LNCaP clone FGC (cell line): Measurements from ENCODE around the gene WDTC1.

Experiments
- DNase-seq: peaks from one replicate; pipeline ENCODE4 v3.0.0-alpha.2; 2011; ENCODE audit warnings: low read depth
- H3K4me3 ChIP-seq: 2 replicates; pipeline ENCODE4 v1.5.1; 2011; ENCODE audit warnings: mild to moderate bottlenecking, low read depth, low read length, control low read depth
- CTCF ChIP-seq: IDR thresholded peaks from 2 replicates; pipeline ENCODE4 v1.5.1; 2012; ENCODE audit warnings: mild to moderate bottlenecking; ENCODE audit not compliant: control insufficient read depth, insufficient read depth; ENCODE audit errors: extremely low read depth

Gene WDTC1

DNA sequence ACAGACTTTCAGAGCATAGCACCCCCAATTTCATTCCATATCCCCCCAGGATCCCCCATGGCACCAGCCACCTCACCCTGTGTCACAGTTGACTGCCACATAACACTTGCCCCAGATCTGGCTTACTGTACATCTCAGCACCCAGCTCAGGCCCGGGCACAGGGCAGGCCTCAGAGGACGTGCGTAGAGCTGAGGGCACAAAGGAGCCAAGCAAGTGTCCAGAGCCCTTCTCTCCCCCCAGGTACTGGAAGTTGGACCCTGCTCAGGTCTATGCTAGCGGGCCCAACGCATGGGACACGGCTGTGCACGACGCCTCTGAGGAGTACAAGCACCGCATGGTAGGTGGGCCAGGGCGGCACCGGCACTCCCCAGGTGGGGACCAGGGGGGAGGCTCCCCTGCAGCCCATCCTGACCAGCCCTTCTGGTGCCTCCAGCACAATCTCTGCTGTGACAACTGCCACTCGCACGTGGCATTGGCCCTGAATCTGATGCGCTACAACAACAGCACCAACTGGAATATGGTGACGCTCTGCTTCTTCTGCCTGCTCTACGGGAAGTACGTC is 99.4 kb downstream of the WDTC1 start:
- no peak for TF ChIP-seq CTCF
- no peak overlapping the region for H3K4me3 ChIP-seq
- DNase-seq = no peak

DNA sequence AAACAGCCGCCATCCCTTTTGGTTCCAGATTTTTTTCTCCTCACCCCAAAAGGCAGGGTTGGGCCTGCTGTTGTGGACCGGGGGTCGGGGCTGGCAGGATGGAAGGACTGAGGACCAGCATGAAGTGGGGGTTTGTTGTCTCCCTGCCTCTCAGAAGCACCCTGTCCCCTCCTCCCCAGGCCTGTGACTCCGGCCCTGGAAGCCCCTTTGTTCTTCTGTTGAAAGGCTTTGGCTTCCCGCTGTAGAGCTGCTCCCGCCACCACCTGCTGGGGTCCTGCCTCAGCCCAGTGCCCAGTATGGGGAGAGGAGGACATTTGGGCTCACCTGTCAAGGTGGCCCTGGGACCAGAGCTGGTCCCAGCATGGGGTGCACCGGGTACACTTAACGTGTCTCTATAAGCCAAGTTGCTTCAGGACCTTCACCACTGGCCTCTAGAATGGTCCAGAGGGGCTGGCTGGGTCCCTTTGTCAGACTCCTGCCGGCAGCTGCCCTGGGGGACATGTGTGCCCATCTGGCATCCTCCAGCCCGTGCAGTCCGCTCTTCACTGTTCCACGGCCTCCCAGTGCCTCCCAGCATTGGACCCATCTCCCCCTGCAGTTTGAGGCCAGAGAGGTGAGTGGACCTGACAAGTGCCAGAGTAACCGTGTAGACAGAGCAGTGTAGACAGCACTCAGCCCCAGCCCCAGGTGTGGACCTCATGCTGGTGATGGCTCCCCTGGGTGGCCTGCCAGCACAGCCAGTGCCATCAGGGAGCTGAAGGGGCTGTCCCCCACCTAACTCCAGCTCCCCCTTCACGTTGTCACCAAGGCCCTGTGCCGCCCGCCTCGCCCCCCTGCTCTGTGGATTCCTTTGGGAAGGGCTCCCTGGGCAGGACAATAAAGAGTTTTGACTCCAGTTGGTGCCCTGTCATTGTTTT is 101.3 kb downstream of the WDTC1 start:
- TF ChIP-seq CTCF = no peak
- no peak for DNase-seq
- no peak overlapping the region for H3K4me3 ChIP-seq

GRCh38 chr1:27336756-27337155 is 102.3 kb downstream of the WDTC1 start:
- H3K4me3 ChIP-seq = no peak overlapping the region
- no peak for TF ChIP-seq CTCF
- DNase-seq = no peak

- no peak for DNase-seq
- H3K4me3 ChIP-seq = no peak overlapping the region
- no peak for TF ChIP-seq CTCF
These were observed 104.3 kb downstream of the WDTC1 start for GRCh38 chr1:27338751-27339150.

GRCh38 chr1:27339213-27339612 is 104.8 kb downstream of the WDTC1 start:
- TF ChIP-seq CTCF = no peak
- no peak overlapping the region for H3K4me3 ChIP-seq
- no peak for DNase-seq

- DNase-seq = no peak
- no peak for TF ChIP-seq CTCF
- peak within 1 kb of the TSS; percentile 66 for H3K4me3 ChIP-seq
These were observed 107.3 kb downstream of the WDTC1 start, which contains the start of gene SYTL1 for GRCh38 chr1:27341525-27342252. TSS of gene SYTL1 (plus strand) at chr1:27342022. CDS start at chr1:27345335, 3,313 bp downstream.
